ENCODE results near the gene RHOJ.

RHOJ gene

GRCh38 chr14:63191211-63191610, 13.0 kb upstream of the RHOJ start:
- in situ Hi-C loops (cut with HindIII; ENCODE audit: low sequenced_read_pairs) = no loop called here
- no peak for TF ChIP-seq CTCF (IDR thresholded peaks at IDR 0.05; ENCODE audit: low read depth, low read length, missing control alignments)
- DNase-seq (ENCODE audit: low read depth) = no peak
- no peak overlapping the region for H3K4me3 ChIP-seq (ENCODE audit: low read depth, low read length)

GRCh38 chr14:63192085-63192484, 12.2 kb upstream of the RHOJ start:
- in situ Hi-C loops (cut with HindIII; ENCODE audit: low sequenced_read_pairs) = no loop called here
- H3K4me3 ChIP-seq (ENCODE audit: low read depth, low read length) = no peak overlapping the region
- TF ChIP-seq CTCF (IDR thresholded peaks at IDR 0.05; ENCODE audit: low read depth, low read length, missing control alignments) = no peak
- no peak for DNase-seq (ENCODE audit: low read depth)

GRCh38 chr14:63193236-63193635, 11.0 kb upstream of the RHOJ start:
- H3K4me3 ChIP-seq (ENCODE audit: low read depth, low read length) = no peak overlapping the region
- TF ChIP-seq CTCF (IDR thresholded peaks at IDR 0.05; ENCODE audit: low read depth, low read length, missing control alignments) = no peak
- no peak for DNase-seq (ENCODE audit: low read depth)
- in situ Hi-C loops (cut with HindIII; ENCODE audit: low sequenced_read_pairs) = no loop called here

GRCh38 chr14:63200035-63200740, 4.1 kb upstream of the RHOJ start:
- no peak overlapping the region for H3K4me3 ChIP-seq (ENCODE audit: low read depth, low read length)
- in situ Hi-C loops (cut with HindIII; ENCODE audit: low sequenced_read_pairs) = no loop called here
- no peak for TF ChIP-seq CTCF (IDR thresholded peaks at IDR 0.05; ENCODE audit: low read depth, low read length, missing control alignments)
- DNase-seq (ENCODE audit: low read depth) = no peak

GRCh38 chr14:63200767-63201166, 3.5 kb upstream of the RHOJ start:
- no peak for DNase-seq (ENCODE audit: low read depth)
- H3K4me3 ChIP-seq (ENCODE audit: low read depth, low read length) = no peak overlapping the region
- TF ChIP-seq CTCF (IDR thresholded peaks at IDR 0.05; ENCODE audit: low read depth, low read length, missing control alignments) = no peak
- in situ Hi-C loops (cut with HindIII; ENCODE audit: low sequenced_read_pairs) = no loop called here

GRCh38 chr14:63203015-63203414, 1.2 kb upstream of the RHOJ start:
- no peak overlapping the region for H3K4me3 ChIP-seq (ENCODE audit: low read depth, low read length)
- in situ Hi-C loops (cut with HindIII; ENCODE audit: low sequenced_read_pairs) = no loop called here
- no peak for DNase-seq (ENCODE audit: low read depth)
- no peak for TF ChIP-seq CTCF (IDR thresholded peaks at IDR 0.05; ENCODE audit: low read depth, low read length, missing control alignments)
